RWPE1 (cell line): Measurements from ENCODE around the gene FAM180B.

Source experiments
- CTCF ChIA-PET: fragments of 350-600 bp; sonication (Branson Sonifier 250); formaldehyde crosslinking; extraction: SDS; loops from one replicate; lab custom pipeline; 2021; lab: Yijun Ruan, JAX
- POLR2A ChIA-PET: fragments of 400-600 bp; formaldehyde crosslinking; extraction: SDS; loops from one replicate; lab custom pipeline; 2020; ENCODE audit warnings: antibody characterized with exemption; ENCODE audit not compliant: low non-redundant PET; lab: Yijun Ruan, JAX
- DNase-seq: peaks from one replicate; pipeline ENCODE4 v3.0.0; 2012; ENCODE audit warnings: low spot score
- H3K27ac ChIP-seq: fragments of 450-650 bp; 2 replicates; pipeline ENCODE4 v1.5.1; 2017
- CTCF ChIP-seq: fragments of 450-650 bp; conservative IDR thresholded peaks from 2 replicates; pipeline ENCODE4 v1.5.1; 2017; ENCODE audit warnings: low read depth, mild to moderate bottlenecking

Gene FAM180B

DNA sequence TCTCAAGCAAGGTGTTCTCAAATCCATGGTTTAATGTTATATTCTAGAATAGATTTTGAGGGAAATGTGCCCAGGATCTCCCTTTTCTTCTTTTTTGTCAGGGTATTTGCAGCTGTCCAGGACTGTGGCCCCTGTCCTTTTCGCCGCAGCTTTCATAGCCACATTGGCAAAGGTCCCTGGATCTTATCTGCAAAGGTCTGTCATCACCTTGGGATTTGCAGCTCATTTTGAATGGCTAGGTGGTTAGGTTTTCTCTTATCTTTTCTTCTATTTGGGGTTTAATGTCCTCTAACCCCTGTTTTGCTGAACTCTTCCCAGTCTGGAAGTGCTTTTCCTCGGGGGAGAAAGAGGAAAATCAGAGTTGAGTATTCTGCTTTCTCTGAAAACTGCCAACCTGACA lies 19.4 kb downstream of the FAM180B start:
- DNase-seq: no peak
- TF ChIP-seq CTCF: no peak
- CTCF ChIA-PET: no interaction called here
- POLR2A ChIA-PET: no interaction called here
- no peak overlapping the region for H3K27ac ChIP-seq

DNA sequence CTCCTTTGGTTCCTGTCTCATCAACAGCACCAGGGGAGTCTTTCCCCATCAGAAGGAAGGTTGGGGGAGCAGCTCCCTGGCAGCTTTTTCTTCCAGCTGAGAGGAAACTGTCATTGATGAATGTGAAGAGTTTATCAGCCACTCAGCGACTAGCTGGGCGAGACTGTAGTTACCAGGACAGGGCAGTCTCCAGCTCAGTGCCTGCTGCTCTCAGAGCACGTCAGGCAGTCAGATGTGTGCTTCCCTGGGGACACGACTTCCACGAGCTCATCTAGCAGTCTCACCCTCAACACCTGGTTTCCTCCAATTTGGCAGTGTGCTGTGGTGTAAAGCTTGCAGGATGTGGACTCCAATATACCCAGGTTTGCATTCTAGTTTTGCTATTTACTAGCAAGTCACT lies 20.3 kb downstream of the FAM180B start:
- ChIA-PET CTCF (no interaction called here), POLR2A (no interaction called here)
- H3K27ac ChIP-seq: no peak overlapping the region
- TF ChIP-seq CTCF: no peak
- DNase-seq: no peak

GRCh38 chr11:47607380-47607779 lies 20.9 kb downstream of the FAM180B start:
- no peak for TF ChIP-seq CTCF
- DNase-seq: no peak
- no peak overlapping the region for H3K27ac ChIP-seq
- ChIA-PET CTCF (no interaction called here), POLR2A (no interaction called here)

- CTCF ChIA-PET: no interaction called here
- POLR2A ChIA-PET: no interaction called here
- DNase-seq: no peak
- TF ChIP-seq CTCF: no peak
- H3K27ac ChIP-seq: no peak overlapping the region
These were observed 23.2 kb downstream of the FAM180B start for GRCh38 chr11:47609675-47610074.

DNA sequence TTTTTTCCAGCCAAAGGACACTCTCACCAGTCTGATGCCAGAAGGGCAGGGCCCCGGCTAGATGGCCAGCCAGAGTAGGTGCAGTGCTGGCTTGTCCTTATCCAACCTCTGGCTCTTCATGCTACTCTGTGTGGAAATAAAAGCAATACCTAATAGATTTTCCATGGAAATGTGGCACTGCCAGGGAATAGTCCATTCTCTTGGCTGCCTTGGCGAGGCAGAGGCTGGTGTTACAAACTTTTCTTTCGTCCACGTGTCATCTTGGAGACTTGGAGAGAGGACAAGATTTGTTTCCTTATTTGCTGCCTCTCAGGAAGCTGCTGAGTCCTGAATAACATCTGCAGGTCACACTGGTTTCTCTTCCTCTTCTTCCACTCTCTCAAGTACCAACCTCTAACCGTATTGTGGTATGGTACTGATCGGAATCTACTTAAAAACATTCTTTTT lies 24.9 kb downstream of the FAM180B start:
- CTCF ChIA-PET: interaction anchor here (0.7 to 1.0 kb wide), 2 partner anchors 15 to 40 kb away, joined by 4 to 5 read pairs; no protein-coding TSS in a partner anchor
- no peak for DNase-seq
- no peak overlapping the region for H3K27ac ChIP-seq
- POLR2A ChIA-PET: no interaction called here
- no peak for TF ChIP-seq CTCF

DNA sequence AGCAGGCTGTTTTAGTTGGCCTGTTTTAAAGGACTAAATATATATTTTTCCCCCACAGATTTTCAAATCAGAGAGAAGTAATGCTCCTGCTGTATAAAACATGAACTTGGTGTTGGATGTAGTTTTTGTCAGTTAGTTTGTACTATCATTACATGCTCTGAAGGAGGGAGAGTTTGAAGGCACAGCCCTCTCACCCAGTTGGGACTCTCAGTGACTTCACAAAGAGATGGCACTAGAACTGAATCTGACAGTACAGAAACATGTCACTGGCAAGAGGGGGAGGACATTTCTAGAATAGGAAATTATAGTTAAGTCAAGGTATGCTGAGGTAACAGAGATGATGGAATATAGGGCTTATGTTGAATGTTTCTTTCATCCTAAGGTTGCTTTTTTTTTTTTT lies 28.8 kb downstream of the FAM180B start:
- DNase-seq: no peak
- ChIA-PET CTCF (no interaction called here), POLR2A (interaction anchor here (0.6 kb wide), 2 partner anchors 11 to 191 kb away, joined by 3 to 5 read pairs; no protein-coding TSS in a partner anchor)
- TF ChIP-seq CTCF: no peak
- no peak overlapping the region for H3K27ac ChIP-seq
